ENCODE results near the gene TCP11L2. TPM values are rescaled to one million over a fixed set of nuclear protein-coding genes. Genes with fewer than 3 reads are reported as not detected.

The TCP11L2 gene
- total RNA-seq, 1 donor from 2014 or later = 7.8 TPM

GRCh38 chr12:106301241-106301610, 1.3 kb upstream of the TCP11L2 start:
- Histone ChIP-seq H4K20me1 (ENCODE audit: low read depth) (no peaks in the 10 kb centered on the region), H3K27me3 (peaks cover 7% of the 10 kb centered on the region), H3K9ac (no peak overlapping the region), H3F3A (ENCODE audit: low read depth) (peaks cover 7% of the 10 kb centered on the region), H3K27ac (no peak overlapping the region), H3K4me3 (no peak overlapping the region), H3K79me2 (ENCODE audit: low read depth) (no peaks in the 10 kb centered on the region), H3K9me3 (ENCODE audit: low read depth) (no peaks in the 10 kb centered on the region), H2AFZ (replicated peaks) (peak overlapping the region; percentile 94), H3K36me3 (no peaks in the 10 kb centered on the region), H3K4me1 (peaks cover 11% of the 10 kb centered on the region), H3K4me2 (peak overlapping the region; percentile 89)
- Mint-ChIP-seq H3K4me3 (peak overlapping the region; percentile 91), H3K27ac (peak overlapping the region; percentile 62), H3K27me3 (ENCODE audit: insufficient read depth, low read depth) (peaks cover 3% of the 10 kb centered on the region), H3K4me1 (peaks cover 27% of the 10 kb centered on the region), H3K36me3 (no peaks in the 10 kb centered on the region), H3K9me3 (no peaks in the 10 kb centered on the region)
- DNase-seq (ENCODE audit: low spot score) = no peak
- no peak for TF ChIP-seq CTCF (IDR thresholded peaks at IDR 0.05)
- no peak for TF ChIP-seq EZH2 (IDR thresholded peaks at IDR 0.05)
- TF ChIP-seq EZH2phosphoT487 (IDR thresholded peaks at IDR 0.05) = no peak

GRCh38 chr12:106301611-106302321, 767 bp upstream of the TCP11L2 start:
- Mint-ChIP-seq H3K27ac (peak overlapping the region; percentile 62), H3K9me3 (no peaks in the 10 kb centered on the region), H3K27me3 (ENCODE audit: insufficient read depth, low read depth) (peaks cover 3% of the 10 kb centered on the region), H3K4me3 (peak overlapping the region; percentile 91), H3K36me3 (no peaks in the 10 kb centered on the region), H3K4me1 (peaks cover 27% of the 10 kb centered on the region)
- H3K9me3 ChIP-seq (ENCODE audit: low read depth) = no peaks in the 10 kb centered on the region
- no peak overlapping the region for H3K9ac ChIP-seq
- H3K4me1 ChIP-seq = peaks cover 11% of the 10 kb centered on the region
- TF ChIP-seq EZH2 (IDR thresholded peaks at IDR 0.05) = no peak
- TF ChIP-seq CTCF (IDR thresholded peaks at IDR 0.05) = no peak
- TF ChIP-seq EZH2phosphoT487 (IDR thresholded peaks at IDR 0.05) = no peak
- H4K20me1 ChIP-seq (ENCODE audit: low read depth) = no peaks in the 10 kb centered on the region
- peaks cover 7% of the 10 kb centered on the region for H3F3A ChIP-seq (ENCODE audit: low read depth)
- H3K4me3 ChIP-seq = peak overlapping the region; percentile 87
- peak overlapping the region; percentile 94 for H2AFZ ChIP-seq (replicated peaks)
- H3K79me2 ChIP-seq (ENCODE audit: low read depth) = no peaks in the 10 kb centered on the region
- no peaks in the 10 kb centered on the region for H3K36me3 ChIP-seq
- peak overlapping the region; percentile 89 for H3K4me2 ChIP-seq
- no peak overlapping the region for H3K27ac ChIP-seq
- DNase-seq (ENCODE audit: low spot score) = peak; percentile 50
- H3K27me3 ChIP-seq = peaks cover 7% of the 10 kb centered on the region

GRCh38 chr12:106303202-106303820, 778 bp downstream of the TCP11L2 start:
- peaks cover 3% of the 10 kb centered on the region for H3K27me3 Mint-ChIP-seq (ENCODE audit: insufficient read depth, low read depth)
- no peak overlapping the region for H3K9ac ChIP-seq
- H3K4me1 Mint-ChIP-seq = peaks cover 29% of the 10 kb centered on the region
- peak; percentile 94 for DNase-seq (ENCODE audit: low spot score)
- no peak overlapping the region for H3K27ac Mint-ChIP-seq
- no peaks in the 10 kb centered on the region for H3K36me3 Mint-ChIP-seq
- no peaks in the 10 kb centered on the region for H3K79me2 ChIP-seq (ENCODE audit: low read depth)
- TF ChIP-seq CTCF (IDR thresholded peaks at IDR 0.05) = no peak
- no peak for TF ChIP-seq EZH2 (IDR thresholded peaks at IDR 0.05)
- no peak for TF ChIP-seq EZH2phosphoT487 (IDR thresholded peaks at IDR 0.05)
- H3K4me3 ChIP-seq = peak overlapping the region; percentile 87
- no peaks in the 10 kb centered on the region for H4K20me1 ChIP-seq (ENCODE audit: low read depth)
- H2AFZ ChIP-seq (replicated peaks) = peak overlapping the region; percentile 96
- peaks cover 11% of the 10 kb centered on the region for H3K4me1 ChIP-seq
- H3K36me3 ChIP-seq = no peaks in the 10 kb centered on the region
- peaks cover 7% of the 10 kb centered on the region for H3F3A ChIP-seq (ENCODE audit: low read depth)
- H3K4me2 ChIP-seq = peak overlapping the region; percentile 90
- no peaks in the 10 kb centered on the region for H3K9me3 Mint-ChIP-seq
- H3K4me3 Mint-ChIP-seq = peak overlapping the region; percentile 91
- no peak overlapping the region for H3K27ac ChIP-seq
- no peaks in the 10 kb centered on the region for H3K9me3 ChIP-seq (ENCODE audit: low read depth)
- peaks cover 7% of the 10 kb centered on the region for H3K27me3 ChIP-seq

All from neural progenitor cell (in vitro differentiated cells).